HEK293 (cell line): ENCODE data around the gene MVB12A.

Source experiments
- CTCF ChIA-PET: fragments of 350-600 bp; formaldehyde crosslinking; extraction: SDS; loops from one replicate; lab custom pipeline; 2021; ENCODE audit warnings: antibody characterized with exemption; lab: Yijun Ruan, JAX
- POLR2A ChIA-PET: fragments of 300-600 bp; formaldehyde crosslinking; extraction: SDS; loops from one replicate; lab custom pipeline; 2020; ENCODE audit warnings: antibody characterized with exemption, inconsistent platforms; lab: Yijun Ruan, JAX
- H3K27ac ChIP-seq: fragments of 200-500 bp; sonication (Bioruptor generic); 2 replicates; pipeline ENCODE4 v1.5.1; 2014; ENCODE audit warnings: low read depth, low read length, control low read depth, inconsistent platforms; ENCODE audit errors: extremely low read depth
- H3K36me3 ChIP-seq, 2 experiments: fragments of 200-500 bp in 1 of 2; sonication (Bioruptor generic) in 1 of 2; 1 replicate in 1 of 2; 2 replicates in 1 of 2; pipeline ENCODE4 v1.5.1; 2014 to 2017; ENCODE audit warnings: inconsistent platforms in 2 of 2, low read length in 2 of 2; ENCODE audit not compliant: control insufficient read depth in 2 of 2, insufficient read depth in 1 of 2
- H3K4me1 ChIP-seq: fragments of 200-500 bp; sonication (Bioruptor generic); 2 replicates; pipeline ENCODE4 v1.5.1; 2014; ENCODE audit warnings: mild to moderate bottlenecking, low read length, inconsistent platforms; ENCODE audit not compliant: control insufficient read depth, insufficient read depth
- H3K4me3 ChIP-seq: 2 replicates; pipeline ENCODE4 v1.5.1; 2011; ENCODE audit warnings: low read depth, mild to moderate bottlenecking, control low read depth, low read length, moderate library complexity
- H3K9me3 ChIP-seq: fragments of 200-500 bp; sonication (Bioruptor generic); 2 replicates; pipeline ENCODE4 v1.5.1; 2014; ENCODE audit warnings: low read depth, low read length, inconsistent platforms; ENCODE audit not compliant: control insufficient read depth, insufficient read depth
- CTCF ChIP-seq: fragments of 450-650 bp; formaldehyde crosslinking; IDR thresholded peaks from 2 replicates; pipeline ENCODE4 v1.5.1; 2016; ENCODE audit warnings: missing biosample characterization, missing genetic modification characterization
- GLIS1 ChIP-seq: fragments of 450-650 bp; formaldehyde crosslinking; IDR thresholded peaks from 2 replicates; pipeline ENCODE4 v1.5.1; 2016; ENCODE audit warnings: missing biosample characterization, missing genetic modification characterization
- KLF8 ChIP-seq: fragments of 450-650 bp; formaldehyde crosslinking; IDR thresholded peaks from 2 replicates; pipeline ENCODE4 v1.5.1; 2016; ENCODE audit warnings: missing biosample characterization, missing genetic modification characterization
- ZBTB49 ChIP-seq: fragments of 450-650 bp; formaldehyde crosslinking; IDR thresholded peaks from 2 replicates; pipeline ENCODE4 v1.5.1; 2016; ENCODE audit warnings: missing biosample characterization, missing genetic modification characterization, low read depth
- ZBTB8A ChIP-seq: fragments of 450-650 bp; formaldehyde crosslinking; IDR thresholded peaks from 2 replicates; pipeline ENCODE4 v1.5.1; 2016; ENCODE audit warnings: missing biosample characterization, missing genetic modification characterization
- ZNF16 ChIP-seq: fragments of 450-650 bp; formaldehyde crosslinking; IDR thresholded peaks from 2 replicates; pipeline ENCODE4 v1.5.1; 2016; ENCODE audit warnings: low read depth, missing biosample characterization, missing genetic modification characterization
- ZNF169 ChIP-seq: fragments of 450-650 bp; formaldehyde crosslinking; IDR thresholded peaks from 2 replicates; pipeline ENCODE4 v1.5.1; 2016; ENCODE audit warnings: missing biosample characterization, missing genetic modification characterization
- ZNF324 ChIP-seq: fragments of 450-650 bp; formaldehyde crosslinking; IDR thresholded peaks from 2 replicates; pipeline ENCODE4 v1.5.1; 2016; ENCODE audit warnings: missing biosample characterization, missing genetic modification characterization
- ZNF335 ChIP-seq: fragments of 450-650 bp; formaldehyde crosslinking; conservative IDR thresholded peaks from 2 replicates; pipeline ENCODE4 v1.5.1; 2016; ENCODE audit warnings: missing biosample characterization, missing genetic modification characterization
- ZNF513 ChIP-seq: fragments of 450-650 bp; IDR thresholded peaks from 2 replicates; pipeline ENCODE4 v1.5.1; 2018; ENCODE audit warnings: missing biosample characterization, missing genetic modification characterization
- ZNF561 ChIP-seq: fragments of 450-650 bp; IDR thresholded peaks from 2 replicates; pipeline ENCODE4 v1.5.1; 2018; ENCODE audit warnings: missing biosample characterization, missing genetic modification characterization, borderline replicate concordance
- ZNF610 ChIP-seq: fragments of 450-650 bp; formaldehyde crosslinking; IDR thresholded peaks from 2 replicates; pipeline ENCODE4 v1.5.1; 2016; ENCODE audit warnings: missing biosample characterization, missing genetic modification characterization, borderline replicate concordance
- ZNF768 ChIP-seq: fragments of 450-650 bp; formaldehyde crosslinking; IDR thresholded peaks from 2 replicates; pipeline ENCODE4 v1.5.1; 2018; ENCODE audit warnings: missing biosample characterization, mild to moderate bottlenecking, missing genetic modification characterization
- ZNF785 ChIP-seq: fragments of 450-650 bp; formaldehyde crosslinking; IDR thresholded peaks from 2 replicates; pipeline ENCODE4 v1.5.1; 2016; ENCODE audit warnings: missing biosample characterization, missing genetic modification characterization
- ZSCAN30 ChIP-seq: fragments of 450-650 bp; IDR thresholded peaks from 2 replicates; pipeline ENCODE4 v1.5.1; 2018; ENCODE audit warnings: missing biosample characterization, mild to moderate bottlenecking, missing genetic modification characterization, moderate library complexity
- ZXDB ChIP-seq: fragments of 450-650 bp; formaldehyde crosslinking; IDR thresholded peaks from 2 replicates; pipeline ENCODE4 v1.5.1; 2016; ENCODE audit warnings: missing biosample characterization, missing genetic modification characterization

The MVB12A gene

GRCh38 chr19:17470068-17470841 is 50.4 kb downstream of the MVB12A start, which contains the start of gene SLC27A1 (continued):
- TF ChIP-seq CTCF (tag by site-specific recombination) (peak; percentile 27; the same call in 1 of the 2 replicates), ZNF561 (tag by site-specific recombination) (0 out of 2 replicates have a peak, but pooled peaks have one; percentile 42), ZXDB (tag by site-specific recombination) (no peak), ZNF610 (tag by site-specific recombination) (no peak), ZBTB49 (tag by site-specific recombination) (no peak), ZSCAN30 (tag by site-specific recombination) (peak; percentile 51; the same call in 1 of the 2 replicates), ZNF768 (no peak), ZNF324 (tag by site-specific recombination) (no peak), ZBTB8A (tag by site-specific recombination) (peak; percentile 97), ZNF513 (tag by site-specific recombination) (no peak), ZNF16 (tag by site-specific recombination) (no peak), ZNF169 (tag by site-specific recombination) (no peak)
- TF ChIP-seq, all 188 proteins: peak for 19

- H3K36me3 ChIP-seq: no peaks in the 10 kb centered on the region
- H3K27ac ChIP-seq: no peak overlapping the region
- H3K4me3 ChIP-seq: no peak overlapping the region
- no peaks in the 10 kb centered on the region for H3K9me3 ChIP-seq
- POLR2A ChIA-PET: interaction anchor here (0.6 to 1.4 kb wide), 2 partner anchors 134 to 460 kb away, joined by 3 to 4 read pairs; no protein-coding TSS in a partner anchor
- 0 out of 2 replicates have a peak, but pooled peaks cover 6% of the 10 kb centered on the region for H3K4me1 ChIP-seq
- TF ChIP-seq GLIS1: peak; percentile 67
- TF ChIP-seq ZNF335 (tag by site-specific recombination): peak; percentile 1; the same call in 1 of the 2 replicates
- TF ChIP-seq ZNF785 (tag by site-specific recombination): no peak
- no peak for TF ChIP-seq KLF8 (tag by site-specific recombination)
- TF ChIP-seq, all 188 proteins: peak for 2
- CTCF ChIA-PET: interaction anchor here (0.6 to 5.5 kb wide), 5 partner anchors 11 to 367 kb away, joined by 3 to 31 read pairs (median 4); no protein-coding TSS in a partner anchor
These were observed 51.7 kb downstream of the MVB12A start for GRCh38 chr19:17471410-17472125.
